GM23338 (cell line): ENCODE data around the gene DLGAP5. TPM values are rescaled to one million over a fixed set of nuclear protein-coding genes. Genes with fewer than 3 reads are reported as not detected.

Source experiments
- ATAC-seq: fragments of 200-7000 bp; cut with Tn5 transposase; 3 replicates; pipeline ENCODE4 v1.9.1; 2020
- DNase-seq: peaks from one replicate; pipeline ENCODE4 v3.0.0-alpha.2; 2015; ENCODE audit warnings: low spot score
- H2AFZ ChIP-seq: fragments of 200-600 bp; sonication (generic); 2 replicates; pipeline ENCODE4 v1.8.0; 2016; ENCODE audit warnings: antibody characterized with exemption, mild to moderate bottlenecking, moderate library complexity
- H3F3A ChIP-seq: fragments of 200-600 bp; sonication (generic); replicated peaks from 2 replicates; pipeline ENCODE4 v1.8.0; 2017; ENCODE audit warnings: antibody characterized with exemption, mixed run types, low read depth
- H3K27ac ChIP-seq: fragments of 200-600 bp; sonication (generic); 2 replicates; pipeline ENCODE4 v1.6.1; 2016; ENCODE audit warnings: low read depth
- H3K27me3 ChIP-seq: fragments of 200-600 bp; sonication (generic); 2 replicates; pipeline ENCODE4 v1.8.0; 2016; ENCODE audit warnings: mild to moderate bottlenecking, mixed run types, moderate library complexity; ENCODE audit not compliant: insufficient read depth
- H3K36me3 ChIP-seq: fragments of 200-600 bp; sonication (generic); 2 replicates; pipeline ENCODE4 v1.8.0; 2016; ENCODE audit warnings: mild to moderate bottlenecking; ENCODE audit not compliant: insufficient read depth
- H3K4me1 ChIP-seq: fragments of 200-600 bp; sonication (generic); 2 replicates; pipeline ENCODE4 v1.8.0; 2016; ENCODE audit warnings: mild to moderate bottlenecking, moderate library complexity; ENCODE audit not compliant: insufficient read depth
- H3K4me2 ChIP-seq: fragments of 200-600 bp; sonication (generic); 2 replicates; pipeline ENCODE4 v1.7.1; 2017; ENCODE audit warnings: mixed run types
- H3K4me3 ChIP-seq: fragments of 200-600 bp; sonication (generic); 2 replicates; pipeline ENCODE4 v1.6.1; 2016; ENCODE audit warnings: mixed run types
- H3K79me2 ChIP-seq: fragments of 200-600 bp; sonication (generic); replicated peaks from 2 replicates; pipeline ENCODE4 v1.8.0; 2017; ENCODE audit warnings: mild to moderate bottlenecking; ENCODE audit not compliant: insufficient read depth
- H3K9me2 ChIP-seq: fragments of 200-600 bp; sonication (generic); 2 replicates; pipeline ENCODE4 v1.8.0; 2017; ENCODE audit not compliant: insufficient read depth
- H4K20me1 ChIP-seq: fragments of 200-600 bp; sonication (generic); replicated peaks from 2 replicates; pipeline ENCODE4 v1.8.0; 2017; ENCODE audit warnings: mild to moderate bottlenecking; ENCODE audit not compliant: insufficient read depth
- H3K27ac Mint-ChIP-seq: 2 replicates; pipeline ENCODE4 v1.8.0; 2020; ENCODE audit warnings: inconsistent platforms, mild to moderate bottlenecking, moderate library complexity, mixed read lengths
- H3K27me3 Mint-ChIP-seq: 3 replicates; pipeline ENCODE4 v1.8.0; 2022; ENCODE audit warnings: low read depth, mild to moderate bottlenecking, moderate library complexity, mixed read lengths, inconsistent platforms; ENCODE audit not compliant: insufficient read depth, poor library complexity
- H3K36me3 Mint-ChIP-seq: 3 replicates; pipeline ENCODE4 v1.8.0; 2021; ENCODE audit warnings: low read depth, mild to moderate bottlenecking, inconsistent platforms, moderate library complexity, mixed read lengths
- H3K4me1 Mint-ChIP-seq: 3 replicates; pipeline ENCODE4 v1.8.0; 2020; ENCODE audit warnings: mild to moderate bottlenecking, inconsistent platforms, mixed read lengths
- H3K4me3 Mint-ChIP-seq: 3 replicates; pipeline ENCODE4 v1.8.0; 2021; ENCODE audit warnings: moderate library complexity, mild to moderate bottlenecking, inconsistent platforms, mixed read lengths
- H3K9me3 Mint-ChIP-seq: 3 replicates; pipeline ENCODE4 v1.8.0; 2020; ENCODE audit warnings: moderate library complexity, mild to moderate bottlenecking, inconsistent platforms, mixed read lengths
- CTCF ChIP-seq, 2 experiments: fragments of 200-600 bp in 1 of 2; sonication (generic) in 1 of 2; conservative IDR thresholded peaks; 2 replicates each; pipeline versions ENCODE4 v1.5.1 to v1.6.1; 2016 to 2017; ENCODE audit warnings: antibody characterized with exemption in 2 of 2, low read depth in 2 of 2, mild to moderate bottlenecking in 2 of 2, moderate library complexity in 1 of 2
- NANOG ChIP-seq: IDR thresholded peaks from 2 replicates; pipeline ENCODE4 v1.6.1; 2016; ENCODE audit warnings: antibody characterized with exemption, borderline replicate concordance
- POLR2AphosphoS5 ChIP-seq: IDR thresholded peaks from 2 replicates; pipeline ENCODE4 v1.6.1; 2016; ENCODE audit warnings: antibody characterized with exemption, low read depth
- REST ChIP-seq: IDR thresholded peaks from one replicate; pipeline ENCODE4 v1.6.1; 2018; ENCODE audit warnings: antibody characterized with exemption; ENCODE audit not compliant: unreplicated experiment
- STAT1 ChIP-seq: IDR thresholded peaks from one replicate; pipeline ENCODE4 v1.6.1; 2016; ENCODE audit warnings: antibody characterized with exemption; ENCODE audit not compliant: unreplicated experiment
- ZNF331 ChIP-seq: fragments of 250-450 bp; sonication (Bioruptor Pico); IDR thresholded peaks from 2 replicates; pipeline ENCODE4 v1.5.0; 2020; ENCODE audit warnings: low read depth, mild to moderate bottlenecking, moderate library complexity
- ZNF462 ChIP-seq: fragments of 250-450 bp; sonication (Bioruptor Pico); IDR thresholded peaks from 2 replicates; pipeline ENCODE4 v1.5.0; 2020; ENCODE audit warnings: mild to moderate bottlenecking, moderate library complexity
- polyA plus RNA-seq: library from polyadenylated mRNA; unstranded; fragments of >200 nt; fragmentation: Nextera tagmentation; extraction: Ambion mirVana; gene quantifications from 2 replicates; pipeline ENCODE4 v1.2.1, GENCODE V29; 2016
- total RNA-seq: library from RNA; depleted of rRNA; stranded (reverse); fragments of >200 nt; shearing (Covaris generic); gene quantifications from 2 replicates; pipeline ENCODE4 v1.2.3, GENCODE V29; 2014

DLGAP5 gene
- total and polyA plus RNA-seq, 2 experiments from 2014 or later: 110 to 117 TPM

- Histone ChIP-seq H3K4me2 (no peak overlapping the region), H3K79me2 (no peaks in the 10 kb centered on the region), H3K9me2 (no peaks in the 10 kb centered on the region), H2AFZ (no peak overlapping the region), H3K27ac (no peak overlapping the region), H3K4me1 (no peaks in the 10 kb centered on the region), H3K27me3 (no peaks in the 10 kb centered on the region), H3K36me3 (peaks cover 83% of the 10 kb centered on the region), H3F3A (no peaks in the 10 kb centered on the region; the same call in 1 of the 2 replicates), H3K4me3 (no peak overlapping the region), H4K20me1 (no peaks in the 10 kb centered on the region)
- Mint-ChIP-seq H3K27me3 (no peaks in the 10 kb centered on the region), H3K27ac (no peak overlapping the region), H3K36me3 (peaks cover 84% of the 10 kb centered on the region), H3K4me3 (no peak overlapping the region), H3K9me3 (no peaks in the 10 kb centered on the region), H3K4me1 (no peaks in the 10 kb centered on the region)
- TF ChIP-seq NANOG (no peak), ZNF462 (no peak), CTCF (conservative IDR thresholded peaks at IDR 0.05; ENCODE audit: low read depth in 2 of 2) (no peak)
- ATAC-seq (no peak), DNase-seq (no peak)
Measured at GRCh38 chr14:55151601-55152000, 39.8 kb downstream of the DLGAP5 start.

GRCh38 chr14:55146425-55146824 lies 45.0 kb downstream of the DLGAP5 start:
- Mint-ChIP-seq H3K27ac (no peak overlapping the region), H3K27me3 (no peaks in the 10 kb centered on the region), H3K9me3 (no peaks in the 10 kb centered on the region), H3K36me3 (peaks cover 69% of the 10 kb centered on the region), H3K4me3 (no peak overlapping the region), H3K4me1 (no peaks in the 10 kb centered on the region)
- H3K4me3 ChIP-seq: no peak overlapping the region
- no peaks in the 10 kb centered on the region for H3K27me3 ChIP-seq
- no peaks in the 10 kb centered on the region; the same call in 1 of the 2 replicates for H4K20me1 ChIP-seq
- peaks cover 61% of the 10 kb centered on the region; the same call in 1 of the 2 replicates for H3K36me3 ChIP-seq
- TF ChIP-seq REST (no peak), NANOG (no peak), POLR2AphosphoS5 (no peak), ZNF331 (no peak), STAT1 (no peak)
- no peak overlapping the region for H3K4me2 ChIP-seq
- no peaks in the 10 kb centered on the region for H3K9me2 ChIP-seq
- no peaks in the 10 kb centered on the region for H3K4me1 ChIP-seq
- DNase-seq (no peak), ATAC-seq (no peak)
- H3F3A ChIP-seq: no peaks in the 10 kb centered on the region
- no peaks in the 10 kb centered on the region for H3K79me2 ChIP-seq
- no peak overlapping the region for H2AFZ ChIP-seq
- no peak overlapping the region for H3K27ac ChIP-seq
